Bronchial epithelial cell (primary cell): ENCODE data around the gene BANK1. TPM values are rescaled to one million over a fixed set of nuclear protein-coding genes. Genes with fewer than 3 reads are reported as not detected.
"Not testable (repeated sequence)": the region's sequence is repeated elsewhere in the genome, so short reads cannot be mapped to it uniquely, and the experiment has no call there.

ENCODE experiments used
- DNase-seq: peaks from one replicate; pipeline ENCODE4 v3.0.0-alpha.2; 2010; ENCODE audit warnings: low read depth
- FAIRE-seq: peaks from 2 replicates; lab custom pipeline; 2011; peaks lifted over from hg19 to GRCh38; lab: Jason Lieb, UNC
- H3K27me3 ChIP-seq: 2 replicates; pipeline ENCODE4 v1.5.1; 2011; ENCODE audit warnings: low read length; ENCODE audit not compliant: control insufficient read depth, insufficient read depth
- H3K36me3 ChIP-seq: 2 replicates; pipeline ENCODE4 v1.5.1; 2011; ENCODE audit warnings: low read length; ENCODE audit not compliant: control insufficient read depth, insufficient read depth
- H3K4me3 ChIP-seq: 2 replicates; pipeline ENCODE4 v1.5.1; 2011; ENCODE audit warnings: mild to moderate bottlenecking, low read depth, low read length, control low read depth
- total RNA-seq: library from RNA; depleted of rRNA; stranded (reverse); fragments of >200 nt; gene quantifications from 2 replicates; pipeline ENCODE4 v1.2.1, GENCODE V29; 2014
- TF ChIP-seq, protein P1 (sequence below): IDR thresholded peaks from 2 replicates; pipeline ENCODE4 v1.5.1; 2011; ENCODE audit warnings: mild to moderate bottlenecking, moderate library complexity, low read length, control low read depth, inconsistent platforms; ENCODE audit not compliant: insufficient read depth, severe bottlenecking

Gene BANK1
- total RNA-seq, 1 donor from 2014 or later, result 0.26 TPM

GRCh38 chr4:101886826-101887225 is 96.3 kb downstream of the BANK1 start:
- DNase-seq (no peak), FAIRE-seq (no peak)
- TF ChIP-seq, protein P1, sequence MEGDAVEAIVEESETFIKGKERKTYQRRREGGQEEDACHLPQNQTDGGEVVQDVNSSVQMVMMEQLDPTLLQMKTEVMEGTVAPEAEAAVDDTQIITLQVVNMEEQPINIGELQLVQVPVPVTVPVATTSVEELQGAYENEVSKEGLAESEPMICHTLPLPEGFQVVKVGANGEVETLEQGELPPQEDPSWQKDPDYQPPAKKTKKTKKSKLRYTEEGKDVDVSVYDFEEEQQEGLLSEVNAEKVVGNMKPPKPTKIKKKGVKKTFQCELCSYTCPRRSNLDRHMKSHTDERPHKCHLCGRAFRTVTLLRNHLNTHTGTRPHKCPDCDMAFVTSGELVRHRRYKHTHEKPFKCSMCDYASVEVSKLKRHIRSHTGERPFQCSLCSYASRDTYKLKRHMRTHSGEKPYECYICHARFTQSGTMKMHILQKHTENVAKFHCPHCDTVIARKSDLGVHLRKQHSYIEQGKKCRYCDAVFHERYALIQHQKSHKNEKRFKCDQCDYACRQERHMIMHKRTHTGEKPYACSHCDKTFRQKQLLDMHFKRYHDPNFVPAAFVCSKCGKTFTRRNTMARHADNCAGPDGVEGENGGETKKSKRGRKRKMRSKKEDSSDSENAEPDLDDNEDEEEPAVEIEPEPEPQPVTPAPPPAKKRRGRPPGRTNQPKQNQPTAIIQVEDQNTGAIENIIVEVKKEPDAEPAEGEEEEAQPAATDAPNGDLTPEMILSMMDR, result no peak
- Histone ChIP-seq H3K27me3 (no peaks in the 10 kb centered on the region), H3K4me3 (no peak overlapping the region), H3K36me3 (no peaks in the 10 kb centered on the region)

GRCh38 chr4:101888472-101888871 is 97.9 kb downstream of the BANK1 start:
- Histone ChIP-seq H3K36me3 (no peaks in the 10 kb centered on the region), H3K27me3 (no peaks in the 10 kb centered on the region), H3K4me3 (no peak overlapping the region)
- TF ChIP-seq, protein P1, result no peak
- DNase-seq (no peak), FAIRE-seq (no peak)

- DNase-seq, FAIRE-seq, H3K27me3 ChIP-seq, H3K4me3 ChIP-seq, H3K36me3 ChIP-seq: not testable (repeated sequence)
Measured at GRCh38 chr4:101905527-101905926, 115.0 kb downstream of the BANK1 start.

DNA sequence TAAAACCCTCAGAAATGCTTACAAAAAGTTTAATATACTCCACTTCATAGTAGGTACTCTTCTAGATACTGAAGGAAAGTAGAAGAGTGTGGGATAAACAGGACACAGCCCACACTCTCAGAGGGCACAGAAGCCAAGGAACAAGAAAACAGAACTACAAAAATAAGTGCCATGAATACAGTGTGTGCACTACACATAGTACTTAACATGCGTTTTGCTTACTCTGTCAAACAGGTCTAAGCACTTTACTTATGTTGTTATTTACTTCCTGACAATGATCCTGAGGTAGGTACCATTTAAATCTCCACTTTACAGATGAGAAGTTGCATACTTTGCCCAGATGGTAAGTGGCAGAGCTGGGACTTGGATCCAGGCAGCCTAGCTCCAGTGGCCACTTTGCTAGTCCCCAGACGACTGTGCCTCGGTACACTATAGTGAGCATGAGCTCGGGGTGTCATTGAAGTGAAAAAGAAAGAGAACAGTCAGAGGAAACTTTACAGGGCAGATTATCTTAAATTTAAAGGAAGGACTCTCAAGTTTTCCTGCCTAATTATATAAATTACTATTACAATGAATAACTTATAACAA is 120.3 kb downstream of the BANK1 start:
- no peak for FAIRE-seq

GRCh38 chr4:101911616-101912015 is 121.1 kb downstream of the BANK1 start:
- Histone ChIP-seq H3K27me3 (no peaks in the 10 kb centered on the region), H3K4me3 (no peak overlapping the region), H3K36me3 (no peaks in the 10 kb centered on the region)
- FAIRE-seq (no peak), DNase-seq (no peak)
- TF ChIP-seq, protein P1, result no peak

More for the DNA sequence above, 120.3 kb downstream of the BANK1 start:
- no peaks in the 10 kb centered on the region for H3K36me3 ChIP-seq
- TF ChIP-seq, protein P1, result no peak
- DNase-seq, result no peak
- no peaks in the 10 kb centered on the region for H3K27me3 ChIP-seq
- H3K4me3 ChIP-seq, result no peak overlapping the region

DNA sequence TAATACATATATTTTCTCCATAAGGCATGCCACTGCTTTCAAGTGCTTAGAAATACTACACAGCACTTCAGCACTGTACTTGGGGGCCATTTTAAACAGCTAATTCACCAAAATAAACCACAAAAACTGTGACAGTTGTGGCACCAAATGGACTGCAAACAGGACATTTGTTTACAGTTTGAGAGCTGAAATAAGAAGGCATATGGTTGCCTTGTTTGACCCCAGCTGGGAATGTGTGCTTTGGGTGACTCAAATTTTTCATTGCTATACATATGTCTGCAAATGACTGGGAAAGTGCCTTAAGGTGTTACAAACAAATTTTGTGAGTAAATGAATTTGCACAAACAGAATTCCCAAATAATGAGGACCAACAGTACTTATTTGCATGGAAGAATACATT is 124.2 kb downstream of the BANK1 start:
- TF ChIP-seq, protein P1, result no peak
- Histone ChIP-seq H3K4me3 (no peak overlapping the region), H3K36me3 (no peaks in the 10 kb centered on the region), H3K27me3 (no peaks in the 10 kb centered on the region)
- DNase-seq (no peak), FAIRE-seq (no peak)
